ENCODE data around the gene TSPAN18. TPM values are rescaled to one million over a fixed set of nuclear protein-coding genes. Genes with fewer than 3 reads are reported as not detected.
A peak's percentile ranks its signal among the peaks of the same experiment; 100 is the strongest.

TSPAN18 gene
- total RNA-seq, 2 experiments from 2014 or later: 0.52 to 1.2 TPM

DNA sequence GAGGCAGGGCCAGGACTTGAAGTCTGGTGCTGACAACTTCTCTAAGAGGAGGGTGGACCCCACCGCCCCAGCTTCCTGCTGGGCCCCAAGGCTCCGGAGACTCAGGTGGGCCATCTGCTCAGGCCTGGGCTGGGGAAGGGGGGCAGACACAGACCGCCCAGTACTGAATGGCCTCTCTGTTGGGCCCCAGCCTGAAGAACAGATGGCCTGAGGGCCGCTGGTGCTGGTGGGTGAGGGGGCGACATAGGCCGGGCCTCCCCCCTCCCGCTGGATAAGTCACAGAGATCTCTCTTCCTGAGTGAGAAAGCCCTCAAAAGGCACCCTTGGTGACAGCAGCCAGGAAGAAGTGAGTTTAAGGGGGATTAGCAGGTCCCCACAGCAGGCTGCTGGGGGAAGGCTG is 236.4 kb downstream of the TSPAN18 start:
- DNase-seq: no peak
- Mint-ChIP-seq H3K4me3 (no peak overlapping the region), H3K9me3 (no peaks in the 10 kb centered on the region), H3K4me1 (no peaks in the 10 kb centered on the region), H3K27me3 (no peaks in the 10 kb centered on the region), H3K27ac (no peak overlapping the region), H3K36me3 (no peaks in the 10 kb centered on the region)

DNA sequence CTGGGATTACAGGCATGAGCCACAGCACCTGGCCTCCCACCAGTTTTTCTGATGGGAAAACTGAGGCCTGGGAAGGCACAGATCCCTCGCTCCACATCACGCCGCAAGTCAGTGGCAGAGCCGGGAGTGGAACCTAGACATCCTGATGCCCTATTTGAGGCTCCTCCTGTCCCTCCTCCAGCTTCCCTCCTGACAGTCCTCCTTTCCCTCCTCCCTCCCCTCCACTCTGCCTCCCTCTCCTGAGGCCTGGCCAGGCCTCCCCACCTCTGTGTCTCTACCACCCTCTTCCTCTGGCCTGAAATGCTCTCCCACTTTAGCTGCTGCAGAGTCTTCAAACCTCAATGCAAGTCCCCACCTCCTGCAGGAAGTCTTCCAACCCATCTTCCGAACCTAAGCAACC is 237.2 kb downstream of the TSPAN18 start:
- peak overlapping the region; percentile 31 for H3K27ac Mint-ChIP-seq
- H3K36me3 Mint-ChIP-seq: no peaks in the 10 kb centered on the region
- no peaks in the 10 kb centered on the region for H3K27me3 Mint-ChIP-seq
- H3K4me1 Mint-ChIP-seq: no peaks in the 10 kb centered on the region
- H3K9me3 Mint-ChIP-seq: no peaks in the 10 kb centered on the region
- H3K4me3 Mint-ChIP-seq: no peak overlapping the region
- no peak for DNase-seq

DNA sequence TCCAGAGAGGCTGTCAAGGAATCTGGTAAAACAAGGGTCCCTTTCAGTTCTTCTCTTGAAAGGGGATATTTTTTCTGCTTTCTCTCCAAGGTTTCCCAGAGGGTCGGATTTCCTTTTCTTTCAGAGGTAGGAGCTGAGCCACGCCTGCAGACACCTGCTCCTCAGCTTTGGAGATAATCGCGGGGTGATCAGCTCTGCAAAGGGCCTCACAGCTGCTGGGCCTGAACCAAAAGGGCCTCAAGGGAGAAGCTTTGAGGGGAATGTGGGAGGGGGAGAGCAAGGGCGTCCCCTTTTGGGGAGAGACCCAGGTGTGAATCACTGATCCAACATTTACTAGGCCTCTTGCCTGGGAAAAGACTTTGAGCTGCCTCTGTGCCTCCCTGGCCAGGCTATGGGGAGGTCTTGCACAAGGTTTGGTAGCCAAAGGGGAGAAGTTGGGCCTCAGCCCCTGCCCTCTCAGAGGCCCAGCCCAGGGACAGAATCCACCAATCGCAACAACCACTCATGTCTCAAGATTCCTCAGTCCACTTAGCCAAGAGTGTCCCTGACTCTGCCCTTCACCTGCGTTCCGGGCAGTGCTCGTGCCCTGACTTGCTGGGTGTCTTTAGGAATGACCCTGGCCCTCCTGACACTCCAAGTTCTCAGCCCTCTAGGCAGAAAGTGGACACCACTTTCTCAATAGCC is 237.9 kb downstream of the TSPAN18 start:
- Mint-ChIP-seq H3K36me3 (no peaks in the 10 kb centered on the region), H3K27ac (no peak overlapping the region), H3K9me3 (no peaks in the 10 kb centered on the region), H3K4me1 (no peaks in the 10 kb centered on the region), H3K4me3 (no peak overlapping the region), H3K27me3 (no peaks in the 10 kb centered on the region)
- no peak for DNase-seq

DNA sequence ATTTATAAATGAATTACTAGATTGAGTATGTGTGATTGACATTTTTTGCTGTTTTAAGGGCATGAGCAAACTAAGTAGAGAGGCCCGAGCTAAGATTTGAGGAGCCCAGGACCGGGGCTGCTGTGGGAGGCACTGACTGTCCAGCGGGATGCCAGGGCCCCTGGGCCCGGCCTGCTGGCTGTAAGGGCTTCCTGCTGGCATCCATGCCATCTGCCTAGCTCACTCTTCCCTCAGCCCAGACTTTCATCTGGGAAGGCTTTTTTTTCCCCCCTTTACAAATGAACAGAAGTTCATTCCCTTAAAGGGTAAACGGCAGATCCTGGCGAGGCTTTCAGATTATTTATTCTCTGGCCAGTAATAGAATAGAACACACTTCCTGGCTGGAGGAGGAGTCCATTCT is 239.9 kb downstream of the TSPAN18 start:
- no peaks in the 10 kb centered on the region for H3K36me3 Mint-ChIP-seq
- H3K9me3 Mint-ChIP-seq: no peaks in the 10 kb centered on the region
- H3K27ac Mint-ChIP-seq: no peak overlapping the region

DNA sequence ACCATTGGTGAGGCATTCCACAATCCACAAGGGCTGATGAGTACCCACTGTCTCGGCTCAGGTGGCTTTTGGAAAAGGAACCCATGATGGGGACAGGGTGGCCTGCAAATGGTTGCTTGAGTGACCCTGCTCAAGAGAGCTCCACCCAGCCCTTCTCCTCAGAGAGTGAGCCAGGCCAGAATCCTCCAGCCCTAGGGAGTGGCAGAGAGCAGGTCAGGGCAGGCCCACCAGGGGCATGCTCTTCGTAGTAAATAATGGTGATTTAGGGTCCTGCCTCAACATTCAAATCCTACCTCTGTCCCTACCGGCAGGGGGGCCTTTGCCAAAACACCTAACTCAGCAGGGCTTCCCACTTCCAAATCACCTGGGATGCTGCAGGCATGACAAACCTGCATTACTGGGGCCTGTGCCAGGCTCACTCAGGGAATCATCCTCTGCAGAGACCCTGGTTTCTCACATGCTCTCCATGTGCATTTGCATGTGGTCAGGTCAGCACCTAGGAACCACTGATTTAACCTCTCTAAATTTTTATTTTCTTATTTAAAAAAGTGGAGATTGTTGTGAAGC is 241.3 kb downstream of the TSPAN18 start:
- H3K4me1 Mint-ChIP-seq: no peaks in the 10 kb centered on the region
- no peak overlapping the region for H3K27ac Mint-ChIP-seq
- H3K27me3 Mint-ChIP-seq: no peaks in the 10 kb centered on the region
- DNase-seq: no peak
- H3K9me3 Mint-ChIP-seq: no peaks in the 10 kb centered on the region
- H3K36me3 Mint-ChIP-seq: no peaks in the 10 kb centered on the region
- no peak overlapping the region for H3K4me3 Mint-ChIP-seq

More for the DNA sequence above, 239.9 kb downstream of the TSPAN18 start:
- Mint-ChIP-seq H3K4me1 (no peaks in the 10 kb centered on the region), H3K4me3 (no peak overlapping the region), H3K27me3 (no peaks in the 10 kb centered on the region)
- no peak for DNase-seq

DNA sequence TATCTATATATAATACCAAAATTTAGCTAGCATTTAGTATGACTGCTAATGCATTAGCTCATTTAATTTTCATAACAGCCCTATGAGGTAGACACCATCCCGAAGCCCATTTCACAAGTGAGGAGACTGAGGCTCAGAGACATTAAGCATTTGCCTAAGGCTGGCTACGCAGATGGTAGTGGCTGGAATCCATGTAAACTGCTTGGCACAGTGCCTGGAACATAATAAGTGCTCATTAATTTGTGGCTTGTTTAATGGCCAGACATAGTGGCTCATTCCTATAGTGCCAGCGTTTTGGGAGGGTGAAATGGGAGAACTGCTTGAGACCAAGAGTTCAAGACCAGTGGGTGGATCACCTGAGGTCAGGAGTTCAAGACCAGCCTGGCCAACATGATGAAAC is 241.7 kb downstream of the TSPAN18 start:
- Mint-ChIP-seq H3K9me3 (no peaks in the 10 kb centered on the region), H3K27me3 (no peaks in the 10 kb centered on the region), H3K4me3 (no peak overlapping the region), H3K36me3 (no peaks in the 10 kb centered on the region), H3K4me1 (no peaks in the 10 kb centered on the region), H3K27ac (no peak overlapping the region)
- DNase-seq: no peak

DNA sequence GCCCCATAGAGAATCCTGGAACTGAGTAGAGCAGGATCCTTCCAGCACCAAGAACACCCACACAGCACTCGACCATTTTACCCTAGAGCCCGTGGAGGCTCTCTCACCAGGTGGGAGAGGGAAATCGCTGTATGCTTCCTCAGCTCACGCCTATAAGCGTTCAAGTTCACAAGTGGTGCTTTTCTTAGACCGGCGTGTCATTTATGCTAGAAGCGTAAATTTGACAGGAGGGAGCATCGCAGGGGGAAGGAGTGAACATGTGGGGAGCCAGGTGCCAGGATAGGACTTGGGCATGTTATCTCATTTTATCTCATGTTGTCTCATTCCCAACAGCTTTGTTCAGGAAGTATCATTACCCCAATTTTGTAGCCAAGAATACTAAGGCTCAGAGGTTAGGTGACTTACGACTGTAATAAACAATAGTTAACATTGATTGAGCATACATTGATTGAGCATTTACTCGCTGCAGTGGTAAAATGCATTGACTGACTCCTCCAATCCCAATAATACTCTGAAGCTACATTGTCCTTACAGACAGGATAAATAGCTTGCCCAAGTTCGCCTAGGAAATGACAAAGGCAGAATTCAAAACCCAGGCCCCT is 243.0 kb downstream of the TSPAN18 start:
- H3K9me3 Mint-ChIP-seq: no peaks in the 10 kb centered on the region
- H3K27ac Mint-ChIP-seq: no peak overlapping the region
- DNase-seq: no peak
- H3K36me3 Mint-ChIP-seq: no peaks in the 10 kb centered on the region
- H3K4me1 Mint-ChIP-seq: no peaks in the 10 kb centered on the region
- H3K27me3 Mint-ChIP-seq: no peaks in the 10 kb centered on the region
- H3K4me3 Mint-ChIP-seq: no peak overlapping the region

DNA sequence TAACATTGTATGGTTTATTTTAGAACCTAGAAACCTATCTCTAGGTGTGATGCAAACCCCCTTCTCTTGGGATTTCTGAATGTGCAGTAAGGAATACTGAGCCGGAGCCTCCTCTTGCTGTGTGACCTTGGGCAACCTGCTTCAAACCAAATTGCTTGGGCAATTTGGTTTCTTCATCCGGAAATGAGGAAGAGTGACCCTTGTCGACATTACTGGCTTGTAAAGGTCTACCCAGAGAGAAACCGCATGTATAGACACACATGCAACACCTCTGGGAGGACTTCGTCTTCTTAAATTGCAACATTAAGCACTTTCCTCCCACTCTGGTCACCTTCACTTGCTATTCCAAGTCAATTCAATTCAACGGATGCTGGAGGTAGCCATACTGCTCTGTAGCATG is 243.5 kb downstream of the TSPAN18 start:
- DNase-seq: no peak
- Mint-ChIP-seq H3K4me3 (no peak overlapping the region), H3K27me3 (no peaks in the 10 kb centered on the region), H3K27ac (no peak overlapping the region), H3K4me1 (no peaks in the 10 kb centered on the region), H3K36me3 (no peaks in the 10 kb centered on the region), H3K9me3 (no peaks in the 10 kb centered on the region)

DNA sequence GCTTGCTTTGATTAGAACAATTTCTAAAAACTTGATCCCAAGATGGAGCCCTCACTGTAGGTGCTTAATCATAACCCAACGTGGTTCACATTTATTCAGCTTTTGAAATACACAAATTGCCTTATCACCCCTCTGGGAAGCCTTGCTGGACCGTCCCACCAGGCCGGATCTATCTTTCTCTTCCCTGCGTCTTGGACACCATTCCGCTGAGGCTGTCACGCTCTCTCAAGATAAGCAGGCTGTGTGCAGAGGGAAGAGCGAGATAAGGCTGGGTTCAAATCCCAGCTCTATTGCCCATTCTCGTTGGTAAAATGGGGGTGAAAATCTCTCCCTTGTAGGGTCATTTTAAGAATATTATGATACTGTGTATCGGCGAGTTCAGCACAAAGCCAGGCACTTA is 244.4 kb downstream of the TSPAN18 start:
- Mint-ChIP-seq H3K4me3 (no peak overlapping the region), H3K4me1 (no peaks in the 10 kb centered on the region), H3K27ac (no peak overlapping the region), H3K27me3 (no peaks in the 10 kb centered on the region), H3K36me3 (no peaks in the 10 kb centered on the region), H3K9me3 (no peaks in the 10 kb centered on the region)
- DNase-seq: no peak

DNA sequence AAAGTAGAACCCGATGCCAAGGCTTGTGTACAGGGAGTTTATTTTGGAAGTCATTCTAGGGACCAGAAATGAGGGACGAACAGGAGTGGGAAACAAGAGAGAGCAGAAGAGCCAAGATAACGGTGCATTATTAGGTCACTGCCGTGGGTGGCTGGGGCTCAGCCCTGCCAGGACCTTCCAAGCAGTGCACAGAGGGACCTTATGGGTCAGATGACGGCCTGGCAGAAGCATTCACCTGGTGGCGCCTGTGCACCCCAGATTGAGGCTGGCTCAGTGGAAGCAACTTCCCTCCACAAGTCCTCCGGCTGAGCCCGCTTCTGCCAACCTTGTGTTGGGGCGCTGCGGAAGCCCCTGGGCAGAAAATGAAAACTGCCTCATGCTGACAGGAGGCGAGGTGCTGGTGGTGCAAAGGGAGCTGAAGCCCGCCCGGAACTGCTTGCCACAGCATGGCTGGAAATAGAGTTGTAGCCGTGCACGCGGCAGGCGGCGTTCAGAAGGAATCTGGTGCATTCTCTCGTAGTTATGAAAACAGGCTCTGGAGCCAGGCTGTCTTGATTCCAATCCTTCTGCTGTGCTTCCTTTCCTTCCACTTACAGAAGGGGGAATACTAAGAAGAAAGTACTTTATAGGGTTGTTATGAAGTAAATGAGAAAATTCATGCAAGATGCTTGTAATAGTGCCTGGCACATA is 246.1 kb downstream of the TSPAN18 start:
- no peak overlapping the region for H3K27ac Mint-ChIP-seq
- no peak overlapping the region for H3K4me3 Mint-ChIP-seq
- no peaks in the 10 kb centered on the region for H3K27me3 Mint-ChIP-seq
- H3K4me1 Mint-ChIP-seq: peaks cover 4% of the 10 kb centered on the region
- DNase-seq: no peak
- H3K36me3 Mint-ChIP-seq: no peaks in the 10 kb centered on the region
- H3K9me3 Mint-ChIP-seq: no peaks in the 10 kb centered on the region

DNA sequence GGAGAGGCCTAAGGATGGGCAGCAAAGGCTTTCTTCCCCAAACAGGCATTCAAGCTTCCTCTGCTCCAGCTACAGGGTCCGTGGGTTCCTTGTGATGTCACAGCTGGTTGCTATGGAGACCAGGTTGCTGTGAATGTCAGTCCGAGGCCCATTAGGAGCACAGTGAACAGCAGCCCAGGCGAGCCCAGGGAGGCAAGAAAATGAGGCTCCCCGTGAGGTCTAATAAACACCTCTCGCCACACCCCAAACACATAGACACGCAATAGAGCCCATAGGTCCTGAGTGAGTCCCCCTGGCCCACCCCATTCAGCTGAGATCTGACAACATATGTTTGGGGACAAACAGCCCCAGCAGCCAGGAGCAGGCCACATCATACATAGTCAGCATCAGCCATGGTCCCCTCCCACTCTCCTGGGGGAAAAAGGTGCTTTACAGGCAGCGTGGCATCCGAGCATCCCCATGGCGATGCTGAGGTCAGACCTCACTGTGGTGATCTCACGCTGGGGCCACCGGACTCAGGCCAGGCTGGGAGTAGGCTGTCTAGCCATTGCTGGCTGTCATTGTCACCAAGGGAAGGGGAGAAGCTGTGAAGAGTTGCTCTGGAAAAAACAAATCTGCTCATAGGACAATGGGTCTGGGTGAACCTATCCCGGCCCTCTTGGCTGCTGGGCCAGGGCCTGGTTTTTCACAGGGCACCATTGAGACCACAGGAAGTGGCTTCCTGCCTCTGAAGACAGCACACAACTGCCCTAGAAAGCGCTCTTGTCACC is 247.1 kb downstream of the TSPAN18 start:
- no peak overlapping the region for H3K4me3 Mint-ChIP-seq
- no peaks in the 10 kb centered on the region for H3K9me3 Mint-ChIP-seq
- peaks cover 4% of the 10 kb centered on the region for H3K4me1 Mint-ChIP-seq
- no peak for DNase-seq
- no peaks in the 10 kb centered on the region for H3K36me3 Mint-ChIP-seq
- no peaks in the 10 kb centered on the region for H3K27me3 Mint-ChIP-seq
- no peak overlapping the region for H3K27ac Mint-ChIP-seq

DNA sequence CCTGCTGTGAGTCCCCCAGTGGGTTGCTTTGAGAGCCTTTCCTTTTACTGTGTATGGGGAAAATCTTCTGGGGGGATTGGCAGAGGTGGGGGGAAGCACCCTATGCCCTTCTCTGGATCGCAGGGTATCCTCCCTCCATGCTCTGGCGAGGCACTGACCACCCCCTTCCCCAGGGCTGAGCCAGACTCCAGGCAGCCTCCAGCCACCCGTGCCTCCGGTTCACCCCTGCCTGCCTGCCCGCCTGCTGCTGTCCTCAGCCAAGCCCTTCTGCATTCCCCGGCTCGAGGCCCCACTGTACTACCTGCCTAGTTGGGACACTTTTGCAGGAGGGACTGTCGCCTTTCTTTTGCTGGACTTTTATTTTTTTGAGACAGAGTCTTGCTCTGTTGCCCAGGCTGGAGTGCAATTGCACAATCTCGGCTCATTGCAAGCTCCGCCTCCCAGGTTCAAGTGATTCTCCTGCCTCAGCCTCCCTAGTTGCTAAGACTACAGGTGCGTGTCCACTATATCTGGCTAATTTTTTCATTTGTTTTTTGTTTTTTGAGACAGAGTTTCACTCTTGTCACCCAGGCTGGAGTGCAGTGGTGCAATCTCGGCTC is 247.7 kb downstream of the TSPAN18 start:
- no peaks in the 10 kb centered on the region for H3K27me3 Mint-ChIP-seq
- H3K9me3 Mint-ChIP-seq: no peaks in the 10 kb centered on the region
- no peaks in the 10 kb centered on the region for H3K36me3 Mint-ChIP-seq
- no peak for DNase-seq
- H3K27ac Mint-ChIP-seq: no peak overlapping the region
- H3K4me1 Mint-ChIP-seq: peaks cover 4% of the 10 kb centered on the region
- H3K4me3 Mint-ChIP-seq: no peak overlapping the region

DNA sequence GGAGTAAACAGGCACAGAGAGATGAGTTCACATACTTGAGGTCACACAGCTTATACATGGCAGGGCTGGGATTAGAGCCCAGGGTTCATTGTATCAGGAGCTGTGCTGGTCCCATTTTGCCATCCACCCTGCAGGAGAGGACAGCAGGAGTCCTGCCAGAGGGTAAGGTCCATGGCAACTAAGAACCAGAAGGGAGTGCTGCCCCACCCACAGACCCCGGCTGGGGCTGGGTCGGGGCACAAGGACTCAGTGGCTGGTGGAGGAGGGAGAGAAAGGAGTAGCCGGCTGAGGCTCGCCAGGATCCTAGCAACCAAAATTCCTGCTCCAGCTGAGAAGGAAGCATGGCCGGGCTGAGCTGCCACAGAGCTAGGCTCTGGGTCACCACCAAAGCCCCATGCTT is 249.8 kb downstream of the TSPAN18 start:
- Mint-ChIP-seq H3K4me3 (no peak overlapping the region), H3K36me3 (no peaks in the 10 kb centered on the region), H3K27me3 (no peaks in the 10 kb centered on the region), H3K4me1 (peaks cover 8% of the 10 kb centered on the region), H3K9me3 (no peaks in the 10 kb centered on the region), H3K27ac (no peak overlapping the region)
- no peak for DNase-seq

DNA sequence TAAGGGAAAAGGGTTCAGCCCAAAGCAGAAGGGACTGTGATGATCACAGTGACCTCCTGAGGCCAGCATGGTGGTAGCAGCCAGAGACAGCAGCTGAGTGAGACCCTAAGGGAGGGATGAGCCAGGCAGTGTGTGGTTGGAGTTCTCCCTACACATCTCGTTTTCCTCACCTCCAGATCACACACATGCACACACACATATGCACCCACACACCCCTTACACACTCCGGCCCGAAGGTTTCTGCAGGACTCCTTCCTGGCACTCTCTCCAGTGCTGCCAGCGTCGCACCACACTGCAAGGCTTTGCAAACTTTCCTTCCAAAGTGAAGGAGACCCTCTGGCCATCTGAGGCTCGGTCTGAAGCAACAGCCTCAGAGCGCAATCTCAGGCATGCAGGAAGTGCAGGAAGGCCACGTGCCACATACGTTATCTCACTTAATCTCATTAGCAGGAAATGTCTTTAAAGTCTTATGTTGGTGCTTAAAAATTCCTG is 250.8 kb downstream of the TSPAN18 start:
- H3K27me3 Mint-ChIP-seq: no peaks in the 10 kb centered on the region
- no peak overlapping the region for H3K4me3 Mint-ChIP-seq
- no peaks in the 10 kb centered on the region for H3K36me3 Mint-ChIP-seq
- H3K4me1 Mint-ChIP-seq: peaks cover 8% of the 10 kb centered on the region
- no peak overlapping the region for H3K27ac Mint-ChIP-seq
- no peak for DNase-seq
- no peaks in the 10 kb centered on the region for H3K9me3 Mint-ChIP-seq

Data from activated naive CD8-positive, alpha-beta T cell treated with anti-CD3 and anti-CD28 coated beads for 36 hours (primary cell).